RWPE2 (cell line): ENCODE results near the gene KIF20B.

Experiments used
- ATAC-seq: fragments of 200-7000 bp; cut with Tn5 transposase; 3 replicates; pipeline ENCODE4 v1.9.1; 2021; ENCODE audit warnings: low read depth
- DNase-seq: peaks from one replicate; pipeline ENCODE4 v3.0.0-alpha.2; 2020; ENCODE audit warnings: low spot score
- H3K27ac ChIP-seq: fragments of 450-650 bp; 2 replicates; pipeline ENCODE4 v1.5.1; 2017; ENCODE audit warnings: mild to moderate bottlenecking; ENCODE audit not compliant: poor library complexity, severe bottlenecking
- H3K27me3 ChIP-seq: fragments of 250-450 bp; sonication (Bioruptor Pico); 2 replicates; pipeline ENCODE4 v1.5.1; 2021; ENCODE audit warnings: mild to moderate bottlenecking, moderate library complexity; ENCODE audit not compliant: insufficient read depth, poor library complexity, severe bottlenecking
- H3K36me3 ChIP-seq: fragments of 250-450 bp; sonication (Bioruptor Pico); 2 replicates; pipeline ENCODE4 v1.5.1; 2020; ENCODE audit warnings: low read depth, mild to moderate bottlenecking, moderate library complexity
- H3K4me1 ChIP-seq: fragments of 250-450 bp; sonication (Bioruptor Pico); 2 replicates; pipeline ENCODE4 v1.5.1; 2021; ENCODE audit warnings: mild to moderate bottlenecking, moderate library complexity; ENCODE audit not compliant: insufficient read depth, poor library complexity, severe bottlenecking
- H3K4me3 ChIP-seq: fragments of 250-450 bp; sonication (Bioruptor Pico); 2 replicates; pipeline ENCODE4 v1.5.1; 2021; ENCODE audit warnings: mild to moderate bottlenecking, moderate library complexity; ENCODE audit not compliant: severe bottlenecking
- H3K9me3 ChIP-seq: fragments of 250-450 bp; sonication (Bioruptor Pico); 2 replicates; pipeline ENCODE4 v1.5.1; 2021; ENCODE audit warnings: mild to moderate bottlenecking, moderate library complexity; ENCODE audit not compliant: severe bottlenecking
- TF ChIP-seq, protein P1 (sequence below): fragments of 450-650 bp; IDR thresholded peaks from one replicate; pipeline ENCODE4 v1.5.1; 2017; ENCODE audit warnings: mild to moderate bottlenecking, moderate library complexity; ENCODE audit not compliant: poor library complexity, severe bottlenecking

Gene KIF20B

DNA sequence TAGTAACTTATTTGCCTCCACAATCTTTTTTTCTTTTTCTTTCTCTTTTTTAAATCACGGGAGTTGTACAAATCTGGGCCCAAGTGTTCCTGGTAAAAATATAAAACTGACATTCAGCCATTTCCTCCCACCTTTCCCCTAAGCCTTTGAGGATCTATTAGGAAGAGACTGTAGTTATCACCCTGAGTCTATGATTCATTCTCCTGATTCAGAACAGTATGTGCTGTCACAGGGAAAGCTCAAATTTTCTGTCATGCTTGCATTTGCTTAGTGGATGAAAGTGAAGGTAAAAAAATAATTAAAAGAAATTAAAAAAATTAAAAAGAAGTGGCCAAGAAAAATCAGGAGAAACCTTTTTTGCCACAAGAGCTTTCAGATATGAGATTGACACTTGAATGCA is 71.7 kb downstream of the KIF20B start:
- Histone ChIP-seq H3K27me3 (no peaks in the 10 kb centered on the region), H3K4me1 (no peaks in the 10 kb centered on the region), H3K4me3 (no peak overlapping the region), H3K27ac (no peak overlapping the region), H3K36me3 (peaks cover 94% of the 10 kb centered on the region), H3K9me3 (no peaks in the 10 kb centered on the region)
- TF ChIP-seq, protein P1, sequence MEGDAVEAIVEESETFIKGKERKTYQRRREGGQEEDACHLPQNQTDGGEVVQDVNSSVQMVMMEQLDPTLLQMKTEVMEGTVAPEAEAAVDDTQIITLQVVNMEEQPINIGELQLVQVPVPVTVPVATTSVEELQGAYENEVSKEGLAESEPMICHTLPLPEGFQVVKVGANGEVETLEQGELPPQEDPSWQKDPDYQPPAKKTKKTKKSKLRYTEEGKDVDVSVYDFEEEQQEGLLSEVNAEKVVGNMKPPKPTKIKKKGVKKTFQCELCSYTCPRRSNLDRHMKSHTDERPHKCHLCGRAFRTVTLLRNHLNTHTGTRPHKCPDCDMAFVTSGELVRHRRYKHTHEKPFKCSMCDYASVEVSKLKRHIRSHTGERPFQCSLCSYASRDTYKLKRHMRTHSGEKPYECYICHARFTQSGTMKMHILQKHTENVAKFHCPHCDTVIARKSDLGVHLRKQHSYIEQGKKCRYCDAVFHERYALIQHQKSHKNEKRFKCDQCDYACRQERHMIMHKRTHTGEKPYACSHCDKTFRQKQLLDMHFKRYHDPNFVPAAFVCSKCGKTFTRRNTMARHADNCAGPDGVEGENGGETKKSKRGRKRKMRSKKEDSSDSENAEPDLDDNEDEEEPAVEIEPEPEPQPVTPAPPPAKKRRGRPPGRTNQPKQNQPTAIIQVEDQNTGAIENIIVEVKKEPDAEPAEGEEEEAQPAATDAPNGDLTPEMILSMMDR = no peak
- DNase-seq (no peak), ATAC-seq (no peak)

DNA sequence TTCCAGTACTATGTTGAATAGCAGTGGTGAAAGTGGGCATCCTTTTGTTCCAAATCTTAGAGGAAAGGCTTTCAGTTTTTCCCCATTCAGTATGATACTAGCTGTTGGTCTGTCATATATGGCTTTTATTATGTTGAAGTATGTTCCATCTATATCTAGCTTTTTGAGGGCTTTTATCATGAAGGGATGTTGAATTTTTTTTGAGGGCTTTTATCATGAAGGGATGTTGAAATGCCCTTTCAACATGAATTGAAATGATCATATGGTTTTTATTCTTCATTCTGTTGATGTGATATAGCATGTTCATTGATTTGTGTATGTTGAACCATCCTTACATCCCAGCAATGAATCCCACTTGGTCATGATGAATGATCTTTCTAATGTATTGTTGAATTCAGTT is 75.3 kb downstream of the KIF20B start:
- Histone ChIP-seq H3K4me3 (no peak overlapping the region), H3K36me3 (peaks cover 88% of the 10 kb centered on the region), H3K27ac (no peak overlapping the region), H3K9me3 (no peaks in the 10 kb centered on the region), H3K27me3 (no peaks in the 10 kb centered on the region), H3K4me1 (no peaks in the 10 kb centered on the region)
- TF ChIP-seq, protein P1 = no peak
- DNase-seq (no peak), ATAC-seq (no peak)

DNA sequence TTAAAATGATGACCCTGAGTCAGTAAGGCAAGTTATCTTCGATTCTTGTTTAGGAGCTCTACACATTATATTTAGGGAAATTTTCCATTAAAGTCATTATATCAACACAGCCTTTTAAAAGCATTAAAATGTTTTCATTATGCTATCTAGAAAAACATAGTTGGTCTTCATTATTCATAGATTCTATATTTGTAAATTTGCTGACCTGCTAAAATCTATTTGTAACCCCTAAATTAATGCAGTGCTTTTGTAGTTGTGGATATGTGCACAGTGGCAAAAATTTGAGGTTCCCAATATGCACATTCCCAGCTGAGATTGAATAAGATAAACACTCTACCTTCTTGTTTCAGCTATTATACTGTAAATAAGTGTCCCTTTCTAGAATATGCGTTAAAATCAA is 81.1 kb downstream of the KIF20B start:
- Histone ChIP-seq H3K27me3 (no peaks in the 10 kb centered on the region), H3K9me3 (no peaks in the 10 kb centered on the region), H3K4me3 (no peak overlapping the region), H3K36me3 (peaks cover 42% of the 10 kb centered on the region), H3K4me1 (peaks cover 3% of the 10 kb centered on the region), H3K27ac (no peak overlapping the region)
- TF ChIP-seq, protein P1 = no peak
- ATAC-seq (no peak), DNase-seq (no peak)

DNA sequence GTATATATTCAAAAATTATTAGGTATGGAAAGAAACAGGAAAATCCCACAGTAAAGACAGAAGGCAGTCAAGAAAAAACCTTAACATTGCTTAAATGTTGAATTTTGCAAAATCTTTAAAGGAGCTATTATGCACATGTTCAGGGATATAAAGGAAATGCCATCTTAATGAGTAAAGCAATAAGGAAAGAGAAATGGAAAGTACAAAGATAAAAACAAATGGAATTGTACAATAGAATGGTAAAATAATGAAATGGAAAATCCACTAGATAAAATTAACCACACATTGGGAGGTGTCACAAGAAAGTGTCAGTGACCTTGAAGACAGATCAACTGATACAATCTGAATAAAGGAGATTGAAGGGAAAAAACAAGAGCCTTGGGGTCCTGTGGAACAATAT is 82.0 kb downstream of the KIF20B start:
- no peak for ATAC-seq
- Histone ChIP-seq H3K9me3 (no peaks in the 10 kb centered on the region), H3K27ac (no peak overlapping the region), H3K4me3 (no peak overlapping the region), H3K4me1 (peaks cover 3% of the 10 kb centered on the region), H3K27me3 (no peaks in the 10 kb centered on the region), H3K36me3 (peaks cover 33% of the 10 kb centered on the region)
- TF ChIP-seq, protein P1 = no peak
- DNase-seq = no peak

DNA sequence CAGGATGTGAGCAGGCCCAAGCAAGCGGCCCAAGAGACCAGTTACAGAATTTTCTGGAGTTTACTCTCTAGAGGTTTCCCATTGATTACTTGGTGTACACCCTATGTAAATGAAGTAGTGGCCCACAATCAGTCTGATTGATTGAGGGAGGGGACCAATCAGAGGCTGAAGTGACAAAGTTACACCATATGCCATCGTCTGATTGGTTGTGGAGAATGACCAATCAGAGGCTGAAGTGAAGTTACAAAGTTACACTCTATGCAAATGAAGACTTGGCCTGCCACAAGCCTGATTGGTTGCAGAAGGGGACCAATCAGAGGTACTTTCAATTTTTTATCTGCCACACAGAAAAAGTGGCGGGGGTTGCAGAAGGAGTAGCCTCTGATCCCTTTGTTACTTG is 83.7 kb downstream of the KIF20B start:
- no peaks in the 10 kb centered on the region for H3K27me3 ChIP-seq
- H3K4me1 ChIP-seq = peaks cover 3% of the 10 kb centered on the region
- DNase-seq (no peak), ATAC-seq (no peak)
- TF ChIP-seq, protein P1 = no peak
- peaks cover 19% of the 10 kb centered on the region for H3K36me3 ChIP-seq
- no peak overlapping the region for H3K4me3 ChIP-seq
- H3K9me3 ChIP-seq = no peaks in the 10 kb centered on the region
- no peak overlapping the region for H3K27ac ChIP-seq
